Natural killer cell treated with Interleukin-12 subunit alpha and Interleukin-12 subunit beta and Interleukin-15 and Interleukin-18, amount 100 ng/mL, for 72 hours (primary cell): ENCODE data around the gene MYOCD. TPM values are rescaled to one million over a fixed set of nuclear protein-coding genes. Genes with fewer than 3 reads are reported as not detected.

Experiments used
- ATAC-seq, 2 donors: fragments of 150-1000 bp; cut with Tn5 transposase in 1 of 2; sonication (Bioruptor Pico), chemical (Tn5 transposase) in 1 of 2; 2 replicates each; pipeline ENCODE4 v1.10.0; 2021
- DNase-seq: peaks from one replicate; pipeline ENCODE4 v3.0.0; 2022; ENCODE audit warnings: low spot score
- H3K27ac Mint-ChIP-seq, 2 donors: 1 replicate in 1 of 2; 2 replicates in 1 of 2; pipeline ENCODE4 v1.8.0; 2022; ENCODE audit warnings: mixed read lengths in 2 of 2, mild to moderate bottlenecking in 1 of 2, moderate library complexity in 1 of 2
- H3K27me3 Mint-ChIP-seq, 2 donors: 1 replicate in 1 of 2; 2 replicates in 1 of 2; pipeline ENCODE4 v1.8.0; 2022; ENCODE audit warnings: mixed read lengths in 2 of 2
- H3K36me3 Mint-ChIP-seq: one replicate; pipeline ENCODE4 v1.8.0; 2022; ENCODE audit warnings: mixed read lengths
- H3K4me1 Mint-ChIP-seq, 2 donors: 1 replicate in 1 of 2; 2 replicates in 1 of 2; pipeline ENCODE4 v1.8.0; 2022; ENCODE audit warnings: low read depth in 2 of 2, mixed read lengths in 2 of 2, mild to moderate bottlenecking in 1 of 2
- H3K4me3 Mint-ChIP-seq: one replicate; pipeline ENCODE4 v1.8.0; 2022; ENCODE audit warnings: mixed read lengths
- H3K9me3 Mint-ChIP-seq: 2 replicates; pipeline ENCODE4 v1.8.0; 2022; ENCODE audit warnings: mixed read lengths
- total RNA-seq, 2 donors: library from RNA; stranded (reverse); gene quantifications; one replicate each; pipeline ENCODE4 v1.2.3, GENCODE V29; 2022

Gene MYOCD
- total RNA-seq, 2 donors from 2014 or later, result not detected

DNA sequence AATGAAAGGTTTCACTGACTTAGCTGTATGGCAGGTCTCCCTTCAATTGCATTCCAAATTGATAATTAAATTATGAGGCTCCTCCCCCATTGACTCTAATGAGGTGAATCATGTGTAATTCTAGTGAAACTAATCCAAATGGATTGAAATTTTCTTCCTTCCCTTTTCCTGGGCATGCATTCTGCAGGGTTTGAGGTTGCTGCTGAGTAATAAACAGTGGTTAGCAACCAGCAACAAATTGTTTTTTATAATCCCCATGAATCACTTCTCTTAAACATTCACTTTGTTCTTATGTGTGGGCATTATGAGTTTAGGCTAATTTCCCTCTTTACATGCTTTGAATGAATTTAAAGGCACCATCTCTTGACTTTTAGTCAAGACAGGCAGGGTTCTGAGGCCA lies 43.4 kb downstream of the MYOCD start:
- no peak overlapping the region for H3K27ac Mint-ChIP-seq
- DNase-seq (no peak), ATAC-seq (no peak)
- peaks cover 3% of the 10 kb centered on the region for H3K9me3 Mint-ChIP-seq
- H3K36me3 Mint-ChIP-seq, result no peaks in the 10 kb centered on the region
- peaks cover 0 to 5% of the 10 kb centered on the region in 2 donors for H3K27me3 Mint-ChIP-seq
- H3K4me3 Mint-ChIP-seq, result no peak overlapping the region
- no peaks in the 10 kb centered on the region for H3K4me1 Mint-ChIP-seq

DNA sequence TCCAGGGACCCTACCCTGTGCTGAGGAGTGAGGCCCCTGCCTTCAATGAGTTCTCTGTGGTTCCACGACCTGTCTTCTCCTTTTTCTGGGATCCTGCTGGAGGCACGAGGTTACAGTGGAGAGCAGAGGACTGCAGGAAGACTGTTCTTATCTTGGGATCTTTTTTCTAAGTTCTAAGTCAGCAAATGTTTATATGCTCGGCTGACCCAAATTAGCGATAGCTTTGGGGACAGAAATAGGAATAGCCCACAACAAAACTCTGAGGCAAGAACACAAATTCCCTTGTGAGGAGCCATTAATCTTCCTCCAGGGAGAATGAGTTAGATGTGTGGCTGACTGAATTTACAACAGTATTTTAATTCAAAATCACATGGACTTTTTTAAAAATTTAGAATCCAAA lies 46.7 kb downstream of the MYOCD start:
- Mint-ChIP-seq H3K36me3 (no peaks in the 10 kb centered on the region), H3K27ac (no peak overlapping the region), H3K27me3 (peaks cover 0 to 5% of the 10 kb centered on the region in 2 donors), H3K4me3 (no peak overlapping the region), H3K4me1 (no peaks in the 10 kb centered on the region), H3K9me3 (peaks cover 8% of the 10 kb centered on the region)
- ATAC-seq (no peak), DNase-seq (no peak)

GRCh38 chr17:12712941-12713340 lies 47.3 kb downstream of the MYOCD start:
- ATAC-seq (no peak), DNase-seq (no peak)
- no peak overlapping the region for H3K4me3 Mint-ChIP-seq
- no peak overlapping the region for H3K27ac Mint-ChIP-seq
- peaks cover 8% of the 10 kb centered on the region for H3K9me3 Mint-ChIP-seq
- no peaks in the 10 kb centered on the region for H3K36me3 Mint-ChIP-seq
- H3K4me1 Mint-ChIP-seq, result no peaks in the 10 kb centered on the region
- peaks cover under 1 to 5% of the 10 kb centered on the region in 2 donors for H3K27me3 Mint-ChIP-seq

DNA sequence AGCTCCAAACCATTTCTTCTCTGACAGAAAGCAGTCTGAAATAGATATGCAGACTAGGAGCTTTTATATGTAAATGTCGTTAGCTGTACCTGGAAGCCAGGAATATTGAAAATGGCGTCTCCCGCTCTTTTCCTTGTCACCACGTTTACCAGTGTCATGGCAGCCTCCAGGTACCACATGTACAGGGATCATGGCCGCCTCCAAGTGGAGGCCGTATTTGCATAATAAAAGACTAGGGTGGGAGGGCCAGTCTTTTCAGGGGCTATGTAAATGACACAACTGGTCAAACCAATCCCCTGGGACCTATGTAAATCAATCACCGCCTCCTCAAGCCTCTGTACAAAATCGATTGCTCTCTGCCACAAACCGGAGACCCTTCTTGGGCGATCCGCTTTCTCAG lies 54.3 kb downstream of the MYOCD start:
- Mint-ChIP-seq H3K4me1 (no peaks in the 10 kb centered on the region), H3K9me3 (peaks cover 13% of the 10 kb centered on the region), H3K36me3 (no peaks in the 10 kb centered on the region), H3K27ac (no peak overlapping the region), H3K27me3 (peaks cover 0 to 3% of the 10 kb centered on the region in 2 donors), H3K4me3 (no peak overlapping the region)
- DNase-seq, result no peak
- ATAC-seq, result no peak

DNA sequence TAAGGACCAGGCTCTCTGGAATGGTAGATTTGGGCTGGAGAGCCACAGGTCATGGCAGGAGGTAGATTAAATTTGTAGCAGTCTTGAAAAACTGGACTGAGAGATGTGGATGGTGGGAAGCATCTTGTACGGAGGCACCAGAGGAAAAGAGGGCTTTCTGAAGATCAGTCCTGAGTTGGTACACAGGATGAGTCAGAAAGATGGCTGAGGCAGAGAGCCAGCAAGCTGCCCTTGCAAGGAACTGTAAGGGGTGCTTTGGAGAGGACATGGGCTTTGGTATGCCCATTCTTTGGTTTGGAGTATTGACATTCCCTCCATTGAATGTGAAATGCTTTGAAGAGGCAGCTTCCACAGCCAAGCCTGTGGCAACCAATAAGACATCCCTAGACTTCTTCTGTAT lies 55.9 kb downstream of the MYOCD start:
- Mint-ChIP-seq H3K27me3 (peaks cover 0 to 3% of the 10 kb centered on the region in 2 donors), H3K4me3 (no peak overlapping the region), H3K36me3 (no peaks in the 10 kb centered on the region), H3K9me3 (peaks cover 9% of the 10 kb centered on the region), H3K4me1 (no peaks in the 10 kb centered on the region), H3K27ac (no peak overlapping the region)
- ATAC-seq (no peak), DNase-seq (no peak)

DNA sequence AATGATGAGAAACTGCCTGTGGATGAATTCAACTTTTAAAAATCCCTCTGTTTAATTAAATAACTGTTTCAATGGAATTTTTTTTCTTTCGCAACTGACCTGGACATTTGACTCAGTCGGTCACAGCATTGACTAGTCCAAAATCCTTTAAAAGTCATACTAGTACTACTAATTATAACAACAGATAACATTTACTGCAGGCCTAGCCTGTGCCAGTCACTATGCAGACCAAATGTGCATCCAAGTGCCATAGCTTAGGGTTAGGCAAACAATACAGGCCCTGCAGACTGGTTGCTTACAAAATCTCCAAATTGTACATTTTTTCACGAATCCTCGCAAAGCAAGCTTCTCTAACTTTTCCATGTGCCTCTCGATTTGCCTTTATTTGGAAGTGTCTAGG lies 56.6 kb downstream of the MYOCD start:
- H3K27ac Mint-ChIP-seq, result no peak overlapping the region
- peaks cover 9% of the 10 kb centered on the region for H3K9me3 Mint-ChIP-seq
- H3K27me3 Mint-ChIP-seq, result peaks cover 0 to 3% of the 10 kb centered on the region in 2 donors
- no peak overlapping the region for H3K4me3 Mint-ChIP-seq
- H3K36me3 Mint-ChIP-seq, result no peaks in the 10 kb centered on the region
- no peak for DNase-seq
- no peaks in the 10 kb centered on the region for H3K4me1 Mint-ChIP-seq
- no peak for ATAC-seq

DNA sequence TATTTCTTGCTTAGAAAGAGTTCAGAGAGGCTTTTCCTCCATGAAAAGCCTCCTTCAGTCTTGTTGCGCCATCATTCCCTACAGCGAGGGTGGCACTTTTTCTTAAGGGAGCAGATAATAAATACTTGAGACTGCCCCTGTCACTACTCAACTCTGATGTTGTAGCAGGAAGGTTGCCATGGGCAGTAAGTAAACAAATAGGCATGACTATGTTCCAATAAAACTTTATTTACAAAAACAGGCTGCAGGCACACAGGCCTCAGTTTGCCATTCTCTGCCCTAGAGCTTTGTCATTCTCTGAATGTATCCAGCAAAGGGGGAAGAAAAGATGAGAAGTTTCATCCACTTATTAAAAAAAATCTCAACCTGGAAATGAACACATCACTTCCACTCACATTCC lies 60.4 kb downstream of the MYOCD start:
- no peak for DNase-seq
- H3K27ac Mint-ChIP-seq, result no peak overlapping the region
- no peaks in the 10 kb centered on the region for H3K36me3 Mint-ChIP-seq
- no peak for ATAC-seq
- H3K9me3 Mint-ChIP-seq, result peaks cover 3% of the 10 kb centered on the region
- no peak overlapping the region for H3K4me3 Mint-ChIP-seq
- peaks cover 0 to 6% of the 10 kb centered on the region in 2 donors for H3K27me3 Mint-ChIP-seq
- H3K4me1 Mint-ChIP-seq, result no peaks in the 10 kb centered on the region

GRCh38 chr17:12727076-12727760 lies 61.5 kb downstream of the MYOCD start:
- H3K36me3 Mint-ChIP-seq, result no peaks in the 10 kb centered on the region
- H3K4me3 Mint-ChIP-seq, result no peak overlapping the region
- H3K27ac Mint-ChIP-seq, result no peak overlapping the region
- DNase-seq, result no peak
- ATAC-seq, result no peak
- no peaks in the 10 kb centered on the region for H3K4me1 Mint-ChIP-seq
- peaks cover 0 to 6% of the 10 kb centered on the region in 2 donors for H3K27me3 Mint-ChIP-seq
- peaks cover 4% of the 10 kb centered on the region for H3K9me3 Mint-ChIP-seq

GRCh38 chr17:12727881-12728280 lies 62.2 kb downstream of the MYOCD start:
- ATAC-seq (no peak), DNase-seq (no peak)
- H3K4me1 Mint-ChIP-seq, result no peaks in the 10 kb centered on the region
- no peaks in the 10 kb centered on the region for H3K36me3 Mint-ChIP-seq
- H3K4me3 Mint-ChIP-seq, result no peak overlapping the region
- no peak overlapping the region for H3K27ac Mint-ChIP-seq
- peaks cover 0 to 6% of the 10 kb centered on the region in 2 donors for H3K27me3 Mint-ChIP-seq
- peaks cover 7% of the 10 kb centered on the region for H3K9me3 Mint-ChIP-seq

DNA sequence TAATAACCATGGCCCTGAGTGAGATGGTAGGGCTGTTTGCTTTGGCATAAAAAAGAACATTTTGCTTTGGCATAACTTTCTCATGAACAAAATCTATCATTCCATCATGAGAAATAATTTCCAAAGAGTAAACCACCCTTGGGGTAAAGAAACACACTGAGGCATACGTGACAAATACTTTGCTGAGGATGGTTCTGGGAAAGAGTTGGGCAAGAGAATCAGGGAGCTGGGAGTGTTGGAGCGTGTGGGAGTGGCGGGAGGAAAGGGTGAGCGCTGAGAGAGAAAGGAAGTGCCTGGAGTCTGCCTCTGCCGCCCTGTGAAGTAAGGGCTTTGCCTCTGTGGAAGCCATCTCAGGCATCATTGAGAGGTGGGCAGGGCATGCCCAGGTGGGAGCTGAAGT lies 63.4 kb downstream of the MYOCD start:
- Mint-ChIP-seq H3K36me3 (no peaks in the 10 kb centered on the region), H3K27me3 (peaks cover 0 to 6% of the 10 kb centered on the region in 2 donors), H3K4me1 (no peaks in the 10 kb centered on the region), H3K9me3 (peaks cover 7% of the 10 kb centered on the region), H3K4me3 (no peak overlapping the region), H3K27ac (no peak overlapping the region)
- ATAC-seq (no peak), DNase-seq (no peak)

- no peaks in the 10 kb centered on the region for H3K4me1 Mint-ChIP-seq
- no peaks in the 10 kb centered on the region for H3K36me3 Mint-ChIP-seq
- peaks cover 7% of the 10 kb centered on the region for H3K9me3 Mint-ChIP-seq
- H3K4me3 Mint-ChIP-seq, result no peak overlapping the region
- H3K27ac Mint-ChIP-seq, result no peak overlapping the region
- no peak for DNase-seq
- H3K27me3 Mint-ChIP-seq, result peaks cover 0 to 6% of the 10 kb centered on the region in 2 donors
- no peak for ATAC-seq
Measured at GRCh38 chr17:12730421-12730820, 64.7 kb downstream of the MYOCD start.

- Mint-ChIP-seq H3K36me3 (no peaks in the 10 kb centered on the region), H3K27me3 (peaks cover 0 to 6% of the 10 kb centered on the region in 2 donors), H3K4me3 (no peak overlapping the region), H3K27ac (no peak overlapping the region), H3K4me1 (no peaks in the 10 kb centered on the region), H3K9me3 (peaks cover 7% of the 10 kb centered on the region)
- DNase-seq (no peak), ATAC-seq (no peak)
Measured at GRCh38 chr17:12730931-12731521, 65.3 kb downstream of the MYOCD start.

GRCh38 chr17:12731839-12732238 lies 66.1 kb downstream of the MYOCD start:
- H3K36me3 Mint-ChIP-seq, result no peaks in the 10 kb centered on the region

DNA sequence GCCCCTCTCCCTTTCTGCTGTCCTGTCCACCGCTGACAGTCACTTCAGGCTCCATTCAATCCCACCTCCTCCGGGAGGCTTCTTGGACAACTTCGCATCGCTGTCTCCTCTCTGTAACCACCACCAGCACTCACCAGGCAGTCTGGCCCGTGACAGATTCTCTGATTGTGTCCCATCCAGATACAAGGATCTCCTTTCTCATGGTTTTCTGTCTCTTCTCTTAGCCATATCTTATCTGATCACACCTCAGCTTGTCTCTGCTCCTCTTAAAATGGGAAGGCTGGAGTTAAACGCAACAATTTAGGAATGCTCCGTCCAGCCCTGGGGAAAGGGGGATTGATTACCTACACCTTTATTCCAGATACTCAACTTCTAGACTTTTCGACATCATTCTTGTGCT lies 66.7 kb downstream of the MYOCD start:
- Mint-ChIP-seq H3K27ac (no peak overlapping the region), H3K27me3 (peaks cover 0 to 6% of the 10 kb centered on the region in 2 donors), H3K4me3 (no peak overlapping the region), H3K9me3 (peaks cover 7% of the 10 kb centered on the region), H3K36me3 (no peaks in the 10 kb centered on the region), H3K4me1 (no peaks in the 10 kb centered on the region)
- no peak for ATAC-seq
- DNase-seq, result no peak

More at GRCh38 chr17:12731839-12732238, 66.1 kb downstream of the MYOCD start:
- H3K4me3 Mint-ChIP-seq, result no peak overlapping the region
- no peak for DNase-seq
- no peaks in the 10 kb centered on the region for H3K4me1 Mint-ChIP-seq
- ATAC-seq, result no peak
- no peak overlapping the region for H3K27ac Mint-ChIP-seq
- H3K9me3 Mint-ChIP-seq, result peaks cover 7% of the 10 kb centered on the region
- peaks cover 0 to 6% of the 10 kb centered on the region in 2 donors for H3K27me3 Mint-ChIP-seq
